GM23338 (cell line): ENCODE measurements around the gene MAPRE3. TPM values are rescaled to one million over a fixed set of nuclear protein-coding genes. Genes with fewer than 3 reads are reported as not detected.

ENCODE experiments used
- ATAC-seq: fragments of 200-7000 bp; cut with Tn5 transposase; 3 replicates; pipeline ENCODE4 v1.9.1; 2020
- DNase-seq: peaks from one replicate; pipeline ENCODE4 v3.0.0-alpha.2; 2015; ENCODE audit warnings: low spot score
- H2AFZ ChIP-seq: fragments of 200-600 bp; sonication (generic); 2 replicates; pipeline ENCODE4 v1.8.0; 2016; ENCODE audit warnings: antibody characterized with exemption, mild to moderate bottlenecking, moderate library complexity
- H3F3A ChIP-seq: fragments of 200-600 bp; sonication (generic); replicated peaks from 2 replicates; pipeline ENCODE4 v1.8.0; 2017; ENCODE audit warnings: antibody characterized with exemption, mixed run types, low read depth
- H3K27ac ChIP-seq: fragments of 200-600 bp; sonication (generic); 2 replicates; pipeline ENCODE4 v1.6.1; 2016; ENCODE audit warnings: low read depth
- H3K27me3 ChIP-seq: fragments of 200-600 bp; sonication (generic); 2 replicates; pipeline ENCODE4 v1.8.0; 2016; ENCODE audit warnings: mild to moderate bottlenecking, mixed run types, moderate library complexity; ENCODE audit not compliant: insufficient read depth
- H3K36me3 ChIP-seq: fragments of 200-600 bp; sonication (generic); 2 replicates; pipeline ENCODE4 v1.8.0; 2016; ENCODE audit warnings: mild to moderate bottlenecking; ENCODE audit not compliant: insufficient read depth
- H3K4me1 ChIP-seq: fragments of 200-600 bp; sonication (generic); 2 replicates; pipeline ENCODE4 v1.8.0; 2016; ENCODE audit warnings: mild to moderate bottlenecking, moderate library complexity; ENCODE audit not compliant: insufficient read depth
- H3K4me2 ChIP-seq: fragments of 200-600 bp; sonication (generic); 2 replicates; pipeline ENCODE4 v1.7.1; 2017; ENCODE audit warnings: mixed run types
- H3K4me3 ChIP-seq: fragments of 200-600 bp; sonication (generic); 2 replicates; pipeline ENCODE4 v1.6.1; 2016; ENCODE audit warnings: mixed run types
- H3K79me2 ChIP-seq: fragments of 200-600 bp; sonication (generic); replicated peaks from 2 replicates; pipeline ENCODE4 v1.8.0; 2017; ENCODE audit warnings: mild to moderate bottlenecking; ENCODE audit not compliant: insufficient read depth
- H3K9me2 ChIP-seq: fragments of 200-600 bp; sonication (generic); 2 replicates; pipeline ENCODE4 v1.8.0; 2017; ENCODE audit not compliant: insufficient read depth
- H4K20me1 ChIP-seq: fragments of 200-600 bp; sonication (generic); replicated peaks from 2 replicates; pipeline ENCODE4 v1.8.0; 2017; ENCODE audit warnings: mild to moderate bottlenecking; ENCODE audit not compliant: insufficient read depth
- H3K27ac Mint-ChIP-seq: 2 replicates; pipeline ENCODE4 v1.8.0; 2020; ENCODE audit warnings: inconsistent platforms, mild to moderate bottlenecking, moderate library complexity, mixed read lengths
- H3K27me3 Mint-ChIP-seq: 3 replicates; pipeline ENCODE4 v1.8.0; 2022; ENCODE audit warnings: low read depth, mild to moderate bottlenecking, moderate library complexity, mixed read lengths, inconsistent platforms; ENCODE audit not compliant: insufficient read depth, poor library complexity
- H3K36me3 Mint-ChIP-seq: 3 replicates; pipeline ENCODE4 v1.8.0; 2021; ENCODE audit warnings: low read depth, mild to moderate bottlenecking, inconsistent platforms, moderate library complexity, mixed read lengths
- H3K4me1 Mint-ChIP-seq: 3 replicates; pipeline ENCODE4 v1.8.0; 2020; ENCODE audit warnings: mild to moderate bottlenecking, inconsistent platforms, mixed read lengths
- H3K4me3 Mint-ChIP-seq: 3 replicates; pipeline ENCODE4 v1.8.0; 2021; ENCODE audit warnings: moderate library complexity, mild to moderate bottlenecking, inconsistent platforms, mixed read lengths
- H3K9me3 Mint-ChIP-seq: 3 replicates; pipeline ENCODE4 v1.8.0; 2020; ENCODE audit warnings: moderate library complexity, mild to moderate bottlenecking, inconsistent platforms, mixed read lengths
- CREB1 ChIP-seq: fragments of 250-450 bp; sonication (Bioruptor Pico); IDR thresholded peaks from 2 replicates; pipeline ENCODE4 v1.5.0; 2020; ENCODE audit warnings: low read depth, mild to moderate bottlenecking, moderate library complexity
- CTCF ChIP-seq, 2 experiments: fragments of 200-600 bp in 1 of 2; sonication (generic) in 1 of 2; conservative IDR thresholded peaks; 2 replicates each; pipeline versions ENCODE4 v1.5.1 to v1.6.1; 2016 to 2017; ENCODE audit warnings: antibody characterized with exemption in 2 of 2, low read depth in 2 of 2, mild to moderate bottlenecking in 2 of 2, moderate library complexity in 1 of 2
- ETS1 ChIP-seq: IDR thresholded peaks from 2 replicates; pipeline ENCODE4 v1.6.1; 2016; ENCODE audit warnings: antibody characterized with exemption
- EZH2 ChIP-seq: fragments of 200-600 bp; sonication (generic); IDR thresholded peaks from one replicate; pipeline ENCODE4 v1.8.0; 2017; ENCODE audit warnings: antibody characterized with exemption, mild to moderate bottlenecking, low read depth; ENCODE audit not compliant: unreplicated experiment
- EZH2phosphoT487 ChIP-seq: fragments of 200-600 bp; sonication (generic); IDR thresholded peaks from one replicate; pipeline ENCODE4 v1.8.1; 2018; ENCODE audit warnings: antibody characterized with exemption; ENCODE audit not compliant: unreplicated experiment
- JUNB ChIP-seq: IDR thresholded peaks from one replicate; pipeline ENCODE4 v1.6.1; 2016; ENCODE audit warnings: antibody characterized with exemption; ENCODE audit not compliant: unreplicated experiment
- NANOG ChIP-seq: IDR thresholded peaks from 2 replicates; pipeline ENCODE4 v1.6.1; 2016; ENCODE audit warnings: antibody characterized with exemption, borderline replicate concordance
- POLR2AphosphoS5 ChIP-seq: IDR thresholded peaks from 2 replicates; pipeline ENCODE4 v1.6.1; 2016; ENCODE audit warnings: antibody characterized with exemption, low read depth
- REST ChIP-seq: IDR thresholded peaks from one replicate; pipeline ENCODE4 v1.6.1; 2018; ENCODE audit warnings: antibody characterized with exemption; ENCODE audit not compliant: unreplicated experiment
- STAT1 ChIP-seq: IDR thresholded peaks from one replicate; pipeline ENCODE4 v1.6.1; 2016; ENCODE audit warnings: antibody characterized with exemption; ENCODE audit not compliant: unreplicated experiment
- ZNF114 ChIP-seq: fragments of 250-450 bp; sonication (Bioruptor Pico); IDR thresholded peaks from 2 replicates; pipeline ENCODE4 v1.5.0; 2020; ENCODE audit warnings: mild to moderate bottlenecking, moderate library complexity
- ZNF331 ChIP-seq: fragments of 250-450 bp; sonication (Bioruptor Pico); IDR thresholded peaks from 2 replicates; pipeline ENCODE4 v1.5.0; 2020; ENCODE audit warnings: low read depth, mild to moderate bottlenecking, moderate library complexity
- ZNF462 ChIP-seq: fragments of 250-450 bp; sonication (Bioruptor Pico); IDR thresholded peaks from 2 replicates; pipeline ENCODE4 v1.5.0; 2020; ENCODE audit warnings: mild to moderate bottlenecking, moderate library complexity
- polyA plus RNA-seq: library from polyadenylated mRNA; unstranded; fragments of >200 nt; fragmentation: Nextera tagmentation; extraction: Ambion mirVana; gene quantifications from 2 replicates; pipeline ENCODE4 v1.2.1, GENCODE V29; 2016
- total RNA-seq: library from RNA; depleted of rRNA; stranded (reverse); fragments of >200 nt; shearing (Covaris generic); gene quantifications from 2 replicates; pipeline ENCODE4 v1.2.3, GENCODE V29; 2014

Gene MAPRE3
- total and polyA plus RNA-seq, 2 experiments from 2014 or later: 3.3 to 4.5 TPM

- TF ChIP-seq STAT1 (no peak), ETS1 (no peak), CTCF (conservative IDR thresholded peaks at IDR 0.05; ENCODE audit: low read depth in 2 of 2) (no peak), JUNB (no peak), ZNF462 (CRISPR knock-in tag) (no peak), CREB1 (CRISPR knock-in tag) (no peak), ZNF114 (no peak), NANOG (no peak), ZNF331 (CRISPR knock-in tag) (no peak), EZH2 (no peak), EZH2phosphoT487 (no peak), POLR2AphosphoS5 (no peak), REST (no peak)
- Mint-ChIP-seq H3K27ac (no peak overlapping the region), H3K9me3 (peaks cover 27% of the 10 kb centered on the region), H3K36me3 (peaks cover 24% of the 10 kb centered on the region), H3K4me1 (peaks cover 3% of the 10 kb centered on the region; the same call in 1 of the 3 replicates), H3K4me3 (no peak overlapping the region; the same call in 2 of the 3 replicates), H3K27me3 (peaks cover 5% of the 10 kb centered on the region)
- H3K79me2 ChIP-seq: no peaks in the 10 kb centered on the region
- H3F3A ChIP-seq: no peaks in the 10 kb centered on the region
- no peak overlapping the region for H3K27ac ChIP-seq
- no peak overlapping the region for H3K4me2 ChIP-seq
- 0 out of 2 replicates have a peak, but pooled peaks cover 3% of the 10 kb centered on the region for H4K20me1 ChIP-seq
- no peak overlapping the region for H3K4me3 ChIP-seq
- H3K36me3 ChIP-seq: no peaks in the 10 kb centered on the region
- ATAC-seq (no peak), DNase-seq (no peak)
- no peaks in the 10 kb centered on the region for H3K4me1 ChIP-seq
- no peak overlapping the region for H2AFZ ChIP-seq
- H3K27me3 ChIP-seq: no peaks in the 10 kb centered on the region
- no peaks in the 10 kb centered on the region for H3K9me2 ChIP-seq
These were observed 39.3 kb downstream of the MAPRE3 start for GRCh38 chr2:27009716-27010115.
